Measurements from ENCODE around the gene YLPM1.
A peak's percentile ranks its signal among the peaks of the same experiment; 100 is the strongest.

The YLPM1 gene

DNA sequence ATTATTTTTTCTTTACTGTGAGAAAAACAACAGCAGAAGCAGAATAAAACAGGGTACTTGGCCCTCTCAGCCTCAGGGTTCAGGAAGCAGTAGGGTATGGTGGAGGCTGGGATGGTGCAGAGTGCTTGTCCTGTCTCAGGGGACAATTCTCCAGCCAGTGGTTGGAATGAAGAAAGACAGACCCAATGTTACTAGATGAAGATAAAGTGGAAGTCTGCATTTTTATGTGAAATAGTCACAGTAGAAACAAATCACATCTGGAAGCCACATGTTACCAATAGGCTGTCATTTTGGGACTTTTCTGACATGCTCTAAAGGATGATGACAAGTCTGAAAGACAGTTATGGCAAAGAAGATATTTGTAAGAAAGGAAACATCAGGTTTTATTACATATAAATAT, 80.5 kb downstream of the YLPM1 start:
- DNase-seq (ENCODE audit: low read depth in 2 of 2): no peak

DNA sequence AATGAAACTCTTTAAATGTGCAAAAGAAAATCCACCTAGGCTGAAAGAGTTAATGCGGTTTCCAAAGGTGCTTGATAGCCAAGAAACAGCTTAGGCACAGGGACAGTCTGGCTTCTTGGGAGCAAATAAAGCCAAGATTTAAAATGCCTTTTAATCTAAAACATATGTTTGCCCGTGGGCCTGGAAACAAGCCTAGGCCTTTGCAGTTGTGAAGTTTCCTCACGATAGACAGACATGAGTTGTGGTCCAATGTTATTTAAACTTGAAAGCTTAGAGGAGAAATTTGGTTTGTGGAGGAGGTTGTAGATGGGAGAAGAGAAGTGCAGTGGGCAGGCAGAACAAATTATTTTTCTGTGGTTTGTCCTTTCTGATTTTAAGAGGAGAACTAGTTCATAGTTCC, 83.1 kb downstream of the YLPM1 start:
- DNase-seq (ENCODE audit: low read depth in 2 of 2): no peak

GRCh38 chr14:74846968-74847665, 84.0 kb downstream of the YLPM1 start:
- DNase-seq (ENCODE audit: low read depth in 2 of 2): no peak

DNA sequence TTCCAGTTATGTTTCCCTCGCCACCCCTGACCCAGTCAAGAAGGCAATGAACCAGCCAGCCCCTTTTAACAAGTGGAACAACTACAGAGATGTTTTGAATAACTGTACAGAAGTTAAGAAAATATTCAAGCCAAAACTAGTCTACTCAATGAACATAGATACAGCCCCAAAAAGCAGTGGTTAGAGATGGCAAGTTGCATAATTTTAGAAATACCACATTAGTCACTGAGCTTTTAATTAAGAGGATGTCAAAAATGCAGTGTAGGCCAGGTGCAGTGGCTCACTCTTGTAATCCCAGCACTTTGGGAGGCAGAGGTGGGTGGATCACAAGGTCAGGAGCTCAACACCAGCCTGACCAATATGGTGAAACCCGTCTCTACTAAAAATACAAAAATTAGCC, 85.7 kb downstream of the YLPM1 start:
- no peak for DNase-seq (ENCODE audit: low read depth in 2 of 2)

DNA sequence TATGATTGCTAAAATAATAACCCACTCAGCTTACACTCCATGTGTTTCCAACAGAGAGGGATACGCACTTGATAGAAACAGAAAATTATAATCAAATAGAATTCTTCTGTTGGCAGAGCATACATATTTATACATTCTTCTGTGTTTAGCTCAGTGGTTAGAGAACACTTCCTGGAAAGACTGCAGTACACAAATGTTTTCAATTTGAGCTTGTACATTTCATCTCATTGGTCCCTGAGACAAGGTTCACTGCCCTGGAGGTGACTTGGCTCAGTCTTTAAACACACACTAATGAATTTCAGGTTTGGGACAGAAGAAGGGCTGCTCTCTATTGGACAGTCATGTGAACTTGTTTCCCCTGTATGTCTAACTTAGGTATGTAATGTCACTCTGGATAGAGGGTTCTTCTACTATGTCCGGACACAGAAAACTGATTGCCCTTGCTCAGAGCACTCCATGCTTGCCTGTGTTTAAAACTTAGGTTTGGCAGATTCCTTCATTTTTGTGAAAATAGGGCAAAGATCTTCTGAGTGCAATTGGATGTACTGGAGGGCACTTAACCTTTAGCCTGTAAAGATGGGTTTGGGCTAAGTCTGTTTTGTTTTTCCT, 89.9 kb downstream of the YLPM1 start:
- no peak for DNase-seq (ENCODE audit: low read depth in 2 of 2)

- no peak for DNase-seq (ENCODE audit: low read depth in 2 of 2)
Measured at GRCh38 chr14:74853581-74853980, 90.5 kb downstream of the YLPM1 start.

- DNase-seq (ENCODE audit: low read depth in 2 of 2): no peak
Measured at GRCh38 chr14:74855021-74855420, 91.9 kb downstream of the YLPM1 start.

- DNase-seq (ENCODE audit: low read depth in 2 of 2): no peak
Measured at GRCh38 chr14:74855945-74856344, 92.8 kb downstream of the YLPM1 start.

- DNase-seq (ENCODE audit: low read depth in 2 of 2): no peak
Measured at GRCh38 chr14:74856366-74856765, 93.2 kb downstream of the YLPM1 start.

DNA sequence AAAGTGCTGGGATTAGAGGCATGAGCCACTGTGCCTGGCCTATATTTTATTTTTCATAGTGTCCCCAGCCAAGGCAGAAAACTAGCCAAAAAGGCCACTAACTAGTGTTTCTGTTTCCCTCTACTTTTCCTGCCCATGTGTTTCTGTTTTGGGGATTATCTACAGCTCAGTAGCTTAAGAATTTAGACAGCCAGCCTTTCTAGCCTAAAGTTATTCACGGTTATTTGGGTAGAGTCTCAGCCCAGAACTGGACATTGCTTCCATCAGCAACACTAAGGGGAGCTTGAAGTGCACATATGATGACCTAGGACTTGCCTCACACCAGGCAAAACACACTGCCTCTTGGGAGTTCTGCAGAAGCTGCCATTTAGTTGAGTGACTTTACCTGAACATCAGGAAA, 94.9 kb downstream of the YLPM1 start:
- no peak for DNase-seq (ENCODE audit: low read depth in 2 of 2)

- DNase-seq (ENCODE audit: low read depth in 2 of 2): no peak
Measured at GRCh38 chr14:74859757-74860552, 96.8 kb downstream of the YLPM1 start.

GRCh38 chr14:74860899-74861733, 98.0 kb downstream of the YLPM1 start:
- DNase-seq (ENCODE audit: low read depth in 2 of 2): peak; percentile 75 to 87

DNA sequence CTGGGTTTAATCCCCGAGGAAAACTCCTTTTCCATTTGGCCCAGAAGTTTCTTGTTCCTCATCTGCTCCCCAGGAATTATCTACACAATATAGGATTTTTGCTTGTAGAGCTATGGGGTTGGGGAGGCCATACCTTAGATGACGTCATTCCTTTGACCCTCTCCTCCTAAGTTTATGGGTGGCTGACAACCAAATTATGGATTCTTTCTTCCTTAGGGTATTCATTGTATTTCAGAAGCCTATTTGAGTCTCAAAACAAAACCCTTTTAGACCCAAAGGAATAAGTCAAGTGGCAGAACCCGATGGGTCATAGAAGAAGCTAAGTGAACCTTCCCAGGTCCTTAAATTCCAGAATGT, 98.6 kb downstream of the YLPM1 start:
- DNase-seq (ENCODE audit: low read depth in 2 of 2): no peak

- DNase-seq (ENCODE audit: low read depth in 2 of 2): no peak
Measured at GRCh38 chr14:74863274-74863673, 100.2 kb downstream of the YLPM1 start.

DNA sequence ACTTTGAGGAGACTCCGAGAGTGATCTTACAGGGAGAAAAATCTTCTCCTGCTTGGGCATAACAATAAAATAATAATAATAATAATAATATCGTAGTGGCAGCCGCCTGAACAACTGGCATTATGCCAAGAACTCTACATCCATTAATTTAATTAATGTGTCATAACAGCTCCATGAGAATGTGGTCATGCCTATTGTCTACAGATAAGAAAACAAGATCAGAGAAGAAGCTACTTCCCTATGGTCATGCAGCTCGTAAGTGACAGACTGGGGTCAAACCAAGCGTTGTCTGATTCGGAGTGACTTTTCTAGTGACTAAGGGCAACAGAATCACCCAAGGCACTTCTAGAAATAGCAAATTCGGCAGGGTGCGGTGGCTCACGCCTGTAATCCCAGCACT, 101.1 kb downstream of the YLPM1 start:
- no peak for DNase-seq (ENCODE audit: low read depth in 2 of 2)

- no peak for DNase-seq (ENCODE audit: low read depth in 2 of 2)
Measured at GRCh38 chr14:74865156-74865555, 102.0 kb downstream of the YLPM1 start.

DNA sequence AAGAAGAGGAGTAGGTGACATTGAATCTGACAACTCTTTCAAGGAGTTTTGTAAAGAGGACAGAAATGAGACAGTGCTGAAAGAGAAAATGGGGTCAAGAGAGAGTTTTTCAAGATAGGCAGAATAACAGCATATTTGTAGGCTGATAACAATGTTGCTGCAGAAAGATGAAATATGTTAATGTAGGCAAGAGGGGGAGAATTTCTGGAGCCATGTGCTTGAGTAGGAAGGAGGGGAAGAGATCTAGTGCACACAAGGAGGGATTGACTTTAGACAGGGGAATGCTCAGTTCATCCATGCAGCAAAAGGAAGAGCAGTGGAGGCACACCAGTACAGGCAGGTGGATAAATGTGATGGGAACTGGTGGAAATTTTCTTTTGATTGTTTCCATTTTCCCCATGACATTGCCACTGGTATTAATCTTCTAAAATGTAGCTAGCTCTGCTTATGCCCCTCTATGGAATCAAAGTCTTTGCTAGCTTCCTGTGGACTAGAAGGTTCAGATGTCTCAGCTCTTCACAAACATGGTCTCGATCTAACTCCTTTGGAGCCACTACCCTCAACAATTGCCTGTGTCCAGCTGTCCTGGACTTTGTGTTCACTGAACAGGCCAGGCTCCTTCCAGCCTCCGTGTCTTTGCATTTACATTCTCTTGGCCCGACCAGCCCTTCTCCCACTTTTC, 103.7 kb downstream of the YLPM1 start:
- no peak for DNase-seq (ENCODE audit: low read depth in 2 of 2)

- peak in 1 of 2 donors; percentile 33 for DNase-seq (ENCODE audit: low read depth in 2 of 2)
Measured at GRCh38 chr14:74867673-74868072, 104.6 kb downstream of the YLPM1 start.

DNA sequence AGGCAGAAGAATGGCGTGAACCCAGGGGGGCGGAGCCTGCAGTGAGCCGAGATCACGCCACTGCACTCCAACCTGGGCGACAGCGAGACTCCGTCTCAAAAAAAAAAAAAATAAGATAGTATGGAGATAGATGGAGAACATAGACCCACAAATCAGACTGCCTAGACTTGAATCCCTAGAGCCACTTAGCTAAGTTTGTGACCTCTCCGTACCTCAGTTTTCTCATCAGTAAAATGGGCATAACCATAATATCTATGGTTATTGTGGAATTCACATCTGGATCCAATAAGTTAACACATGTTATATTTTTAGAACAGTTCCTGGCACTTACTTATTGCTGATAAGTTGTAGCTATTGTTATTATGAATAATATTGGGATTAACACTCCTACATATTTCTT, 105.6 kb downstream of the YLPM1 start:
- no peak for DNase-seq (ENCODE audit: low read depth in 2 of 2)

DNA sequence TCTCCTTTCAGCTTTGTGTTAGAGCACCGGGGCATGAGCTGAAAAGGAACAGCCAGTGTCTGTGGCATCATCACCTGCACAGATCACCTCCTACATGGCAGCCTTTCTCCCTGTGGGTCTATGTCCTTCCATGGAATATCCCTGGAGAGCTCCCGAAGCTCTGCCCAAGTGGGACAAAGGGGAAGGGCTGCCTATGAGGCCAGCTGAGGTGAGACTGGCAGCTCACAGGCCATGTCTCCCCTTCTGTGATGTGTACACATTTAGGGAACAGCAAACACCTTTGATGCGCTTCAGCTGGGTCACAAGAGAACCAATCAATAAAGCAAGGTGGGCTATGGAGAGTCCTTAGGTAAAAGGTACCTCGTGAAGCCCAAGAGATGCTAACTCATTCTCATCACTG, 108.7 kb downstream of the YLPM1 start:
- no peak for DNase-seq (ENCODE audit: low read depth in 2 of 2)

DNA sequence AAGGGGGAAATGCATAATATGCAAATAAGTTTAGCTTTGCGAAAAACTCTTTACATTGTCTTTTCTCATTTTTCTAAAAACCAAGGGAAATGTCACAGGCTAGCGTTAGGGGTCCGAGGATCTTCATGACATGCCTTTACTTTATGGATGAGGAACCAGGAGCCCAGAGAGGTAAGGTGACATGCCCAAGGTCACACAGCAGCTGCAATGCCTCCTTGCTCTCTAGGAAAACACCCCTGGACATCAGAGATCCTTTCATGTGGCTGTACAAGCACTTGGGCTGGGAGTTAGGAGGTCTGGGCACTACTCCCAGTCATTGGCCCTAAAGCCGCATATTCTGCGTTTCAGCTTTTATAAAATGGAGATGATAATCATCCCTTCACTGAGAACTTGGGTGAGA, 112.1 kb downstream of the YLPM1 start:
- DNase-seq (ENCODE audit: low read depth in 2 of 2): no peak

All from stimulated activated CD4-positive, alpha-beta T cell treated with anti-CD3 and anti-CD28 coated beads, Interleukin-15, amount 100 ng/mL, for 48 hours (primary cell).